Measurements from ENCODE around the gene C3orf52. TPM values are rescaled to one million over a fixed set of nuclear protein-coding genes. Genes with fewer than 3 reads are reported as not detected.

Gene C3orf52
- total RNA-seq, 2 donors from 2014 or later, result 8.8 to 19.6 TPM

- H3K9me3 ChIP-seq, result no peaks in the 10 kb centered on the region
- H3K27me3 ChIP-seq (replicated peaks; ENCODE audit: insufficient read depth), result no peaks in the 10 kb centered on the region
- H3K36me3 ChIP-seq, result no peaks in the 10 kb centered on the region
- H3K27ac ChIP-seq, result no peak overlapping the region
- ATAC-seq (ENCODE audit: insufficient number of reproducible peaks, low FRiP score, low read depth) (no peak), DNase-seq (ENCODE audit: low spot score) (no peak)
- H3K4me3 ChIP-seq, result no peak overlapping the region
- no peak for TF ChIP-seq CTCF (IDR thresholded peaks at IDR 0.05)
- H3K4me1 ChIP-seq (ENCODE audit: control insufficient read depth in 1 of 2, low read depth in 2 of 2), result no peaks in the 10 kb centered on the region
Observed at GRCh38 chr3:112132554-112132953, 46.4 kb downstream of the C3orf52 start.

GRCh38 chr3:112132975-112133448 lies 46.8 kb downstream of the C3orf52 start, which contains the start of gene GCSAM:
TSS of gene GCSAM (minus strand) at chr3:112133248. CDS start at chr3:112133120, 128 bp downstream.
- no peaks in the 10 kb centered on the region for H3K9me3 ChIP-seq
- H3K27me3 ChIP-seq (replicated peaks; ENCODE audit: insufficient read depth), result no peaks in the 10 kb centered on the region
- H3K36me3 ChIP-seq, result no peaks in the 10 kb centered on the region
- H3K27ac ChIP-seq, result no peak within 1 kb of the TSS
- DNase-seq (ENCODE audit: low spot score) (no peak), ATAC-seq (ENCODE audit: insufficient number of reproducible peaks, low FRiP score, low read depth) (no peak)
- TF ChIP-seq CTCF (IDR thresholded peaks at IDR 0.05), result no peak
- H3K4me3 ChIP-seq, result no peak within 1 kb of the TSS
- no peaks in the 10 kb centered on the region for H3K4me1 ChIP-seq (ENCODE audit: control insufficient read depth in 1 of 2, low read depth in 2 of 2)

GRCh38 chr3:112133626-112134334 lies 47.6 kb downstream of the C3orf52 start:
- no peak overlapping the region for H3K4me3 ChIP-seq

GRCh38 chr3:112134335-112135124 lies 48.3 kb downstream of the C3orf52 start:
- no peak for TF ChIP-seq CTCF (IDR thresholded peaks at IDR 0.05)
- H3K4me1 ChIP-seq (ENCODE audit: control insufficient read depth in 1 of 2, low read depth in 2 of 2), result no peaks in the 10 kb centered on the region
- no peak overlapping the region for H3K27ac ChIP-seq
- ATAC-seq (ENCODE audit: insufficient number of reproducible peaks, low FRiP score, low read depth) (no peak), DNase-seq (ENCODE audit: low spot score) (no peak)
- H3K36me3 ChIP-seq, result no peaks in the 10 kb centered on the region
- no peak overlapping the region for H3K4me3 ChIP-seq
- H3K27me3 ChIP-seq (replicated peaks; ENCODE audit: insufficient read depth), result no peaks in the 10 kb centered on the region
- H3K9me3 ChIP-seq, result no peaks in the 10 kb centered on the region

More at GRCh38 chr3:112133626-112134334, 47.6 kb downstream of the C3orf52 start:
- Histone ChIP-seq H3K27ac (no peak overlapping the region), H3K4me1 (ENCODE audit: control insufficient read depth in 1 of 2, low read depth in 2 of 2) (no peaks in the 10 kb centered on the region), H3K9me3 (no peaks in the 10 kb centered on the region), H3K27me3 (replicated peaks; ENCODE audit: insufficient read depth) (no peaks in the 10 kb centered on the region), H3K36me3 (no peaks in the 10 kb centered on the region)
- no peak for ATAC-seq (ENCODE audit: insufficient number of reproducible peaks, low FRiP score, low read depth)
- TF ChIP-seq CTCF (IDR thresholded peaks at IDR 0.05), result no peak
- no peak for DNase-seq (ENCODE audit: low spot score)

- no peak for DNase-seq (ENCODE audit: low spot score)
- no peaks in the 10 kb centered on the region for H3K27me3 ChIP-seq (replicated peaks; ENCODE audit: insufficient read depth)
- no peaks in the 10 kb centered on the region for H3K4me1 ChIP-seq (ENCODE audit: control insufficient read depth in 1 of 2, low read depth in 2 of 2)
- ATAC-seq (ENCODE audit: insufficient number of reproducible peaks, low FRiP score, low read depth), result no peak
- TF ChIP-seq CTCF (IDR thresholded peaks at IDR 0.05), result no peak
- H3K4me3 ChIP-seq, result no peak overlapping the region
- no peaks in the 10 kb centered on the region for H3K9me3 ChIP-seq
- no peaks in the 10 kb centered on the region for H3K36me3 ChIP-seq
- no peak overlapping the region for H3K27ac ChIP-seq
Observed at GRCh38 chr3:112136046-112136445, 49.9 kb downstream of the C3orf52 start.
